Neural progenitor cell (in vitro differentiated cells): Measurements from ENCODE around the gene SLC24A4. TPM values are rescaled to one million over a fixed set of nuclear protein-coding genes. Genes with fewer than 3 reads are reported as not detected.

Experiments
- DNase-seq: peaks from one replicate; pipeline ENCODE4 v3.0.0-alpha.2; 2016; ENCODE audit warnings: low spot score
- H2AFZ ChIP-seq: fragments of 200-600 bp; sonication (generic); replicated peaks from 2 replicates; pipeline ENCODE4 v1.6.1; 2016; ENCODE audit warnings: antibody characterized with exemption
- H3F3A ChIP-seq: fragments of 200-600 bp; sonication (generic); 2 replicates; pipeline ENCODE4 v1.6.1; 2016; ENCODE audit warnings: antibody characterized with exemption, low read depth
- H3K27ac ChIP-seq: fragments of 200-600 bp; sonication (generic); 2 replicates; pipeline ENCODE4 v1.5.1; 2016; ENCODE audit warnings: mild to moderate bottlenecking
- H3K27me3 ChIP-seq: fragments of 200-600 bp; sonication (generic); 2 replicates; pipeline ENCODE4 v1.6.1; 2016; ENCODE audit warnings: mild to moderate bottlenecking, moderate library complexity
- H3K36me3 ChIP-seq: fragments of 200-600 bp; sonication (generic); 2 replicates; pipeline ENCODE4 v1.5.1; 2016
- H3K4me1 ChIP-seq: fragments of 200-600 bp; sonication (generic); 2 replicates; pipeline ENCODE4 v1.6.1; 2016; ENCODE audit warnings: mixed run types
- H3K4me2 ChIP-seq: fragments of 200-600 bp; sonication (generic); 2 replicates; pipeline ENCODE4 v1.6.1; 2016
- H3K4me3 ChIP-seq: fragments of 200-600 bp; sonication (generic); 2 replicates; pipeline ENCODE4 v1.5.1; 2016
- H3K79me2 ChIP-seq: fragments of 200-600 bp; sonication (generic); 2 replicates; pipeline ENCODE4 v1.6.1; 2016; ENCODE audit warnings: low read depth
- H3K9ac ChIP-seq: fragments of 200-600 bp; sonication (generic); 2 replicates; pipeline ENCODE4 v1.6.1; 2016
- H3K9me3 ChIP-seq: fragments of 200-600 bp; sonication (generic); 2 replicates; pipeline ENCODE4 v1.5.1; 2016; ENCODE audit warnings: low read depth
- H4K20me1 ChIP-seq: fragments of 200-600 bp; sonication (generic); 2 replicates; pipeline ENCODE4 v1.6.1; 2016; ENCODE audit warnings: low read depth
- H3K27ac Mint-ChIP-seq: 3 replicates; pipeline ENCODE4 v1.8.0; 2021; ENCODE audit warnings: mixed read lengths
- H3K27me3 Mint-ChIP-seq: 2 replicates; pipeline ENCODE4 v1.8.0; 2022; ENCODE audit warnings: low read depth, mild to moderate bottlenecking, inconsistent platforms, moderate library complexity, mixed read lengths; ENCODE audit not compliant: insufficient read depth
- H3K36me3 Mint-ChIP-seq: 3 replicates; pipeline ENCODE4 v1.8.0; 2021; ENCODE audit warnings: mixed read lengths
- H3K4me1 Mint-ChIP-seq: 3 replicates; pipeline ENCODE4 v1.8.0; 2021; ENCODE audit warnings: mixed read lengths
- H3K4me3 Mint-ChIP-seq: 3 replicates; pipeline ENCODE4 v1.8.0; 2021; ENCODE audit warnings: mild to moderate bottlenecking, moderate library complexity, mixed read lengths
- H3K9me3 Mint-ChIP-seq: 3 replicates; pipeline ENCODE4 v1.8.0; 2020; ENCODE audit warnings: mixed read lengths
- EZH2 ChIP-seq: fragments of 200-600 bp; sonication (generic); IDR thresholded peaks from 2 replicates; pipeline ENCODE4 v1.6.1; 2017; ENCODE audit warnings: antibody characterized with exemption, mild to moderate bottlenecking, moderate library complexity
- EZH2phosphoT487 ChIP-seq: fragments of 200-600 bp; sonication (generic); IDR thresholded peaks from 2 replicates; pipeline ENCODE4 v1.6.1; 2017; ENCODE audit warnings: antibody characterized with exemption
- total RNA-seq: library from RNA; depleted of rRNA; stranded (reverse); fragments of >200 nt; gene quantifications from 2 replicates; pipeline ENCODE4 v1.2.3, GENCODE V29; 2015; ENCODE audit warnings: low replicate concordance
- TF ChIP-seq, protein P1 (sequence below): fragments of 200-600 bp; sonication (generic); IDR thresholded peaks from 2 replicates; pipeline ENCODE4 v1.5.1; 2017; ENCODE audit warnings: antibody characterized with exemption, mild to moderate bottlenecking

The SLC24A4 gene
- total RNA-seq, 1 donor from 2014 or later: 0.73 TPM

DNA sequence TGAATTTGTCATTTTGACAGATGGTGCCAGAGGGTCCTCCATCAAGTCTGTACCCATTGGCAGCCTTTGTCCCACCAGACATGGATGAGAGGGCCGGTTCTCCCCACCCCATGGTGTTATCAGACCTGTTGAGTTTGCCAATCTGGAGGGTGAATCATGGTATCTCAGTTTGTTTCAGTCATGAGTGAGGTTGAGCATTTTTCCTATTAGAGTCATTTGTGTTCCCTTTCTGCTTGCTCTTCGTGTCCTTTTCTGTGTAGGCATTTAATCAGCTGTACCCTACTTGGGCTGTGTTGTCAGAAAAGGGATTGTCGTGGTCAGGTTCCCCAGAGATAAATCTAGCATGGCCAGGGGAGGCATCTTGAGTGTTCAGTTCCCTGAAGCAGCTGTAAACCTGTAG is 30.5 kb downstream of the SLC24A4 start:
- H3K4me1 Mint-ChIP-seq: peaks cover 3% of the 10 kb centered on the region
- Histone ChIP-seq H3K79me2 (no peaks in the 10 kb centered on the region), H3K36me3 (no peaks in the 10 kb centered on the region), H3F3A (no peaks in the 10 kb centered on the region), H3K4me2 (no peak overlapping the region), H3K27me3 (no peaks in the 10 kb centered on the region), H2AFZ (no peak overlapping the region), H3K9me3 (no peaks in the 10 kb centered on the region), H4K20me1 (no peaks in the 10 kb centered on the region), H3K4me3 (no peak overlapping the region), H3K9ac (no peak overlapping the region), H3K4me1 (no peaks in the 10 kb centered on the region), H3K27ac (no peak overlapping the region)
- H3K9me3 Mint-ChIP-seq: no peaks in the 10 kb centered on the region
- TF ChIP-seq, protein P1, sequence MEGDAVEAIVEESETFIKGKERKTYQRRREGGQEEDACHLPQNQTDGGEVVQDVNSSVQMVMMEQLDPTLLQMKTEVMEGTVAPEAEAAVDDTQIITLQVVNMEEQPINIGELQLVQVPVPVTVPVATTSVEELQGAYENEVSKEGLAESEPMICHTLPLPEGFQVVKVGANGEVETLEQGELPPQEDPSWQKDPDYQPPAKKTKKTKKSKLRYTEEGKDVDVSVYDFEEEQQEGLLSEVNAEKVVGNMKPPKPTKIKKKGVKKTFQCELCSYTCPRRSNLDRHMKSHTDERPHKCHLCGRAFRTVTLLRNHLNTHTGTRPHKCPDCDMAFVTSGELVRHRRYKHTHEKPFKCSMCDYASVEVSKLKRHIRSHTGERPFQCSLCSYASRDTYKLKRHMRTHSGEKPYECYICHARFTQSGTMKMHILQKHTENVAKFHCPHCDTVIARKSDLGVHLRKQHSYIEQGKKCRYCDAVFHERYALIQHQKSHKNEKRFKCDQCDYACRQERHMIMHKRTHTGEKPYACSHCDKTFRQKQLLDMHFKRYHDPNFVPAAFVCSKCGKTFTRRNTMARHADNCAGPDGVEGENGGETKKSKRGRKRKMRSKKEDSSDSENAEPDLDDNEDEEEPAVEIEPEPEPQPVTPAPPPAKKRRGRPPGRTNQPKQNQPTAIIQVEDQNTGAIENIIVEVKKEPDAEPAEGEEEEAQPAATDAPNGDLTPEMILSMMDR: no peak
- TF ChIP-seq EZH2phosphoT487 (no peak), EZH2 (no peak)
- no peaks in the 10 kb centered on the region for H3K36me3 Mint-ChIP-seq
- H3K27me3 Mint-ChIP-seq: peaks cover 2% of the 10 kb centered on the region
- no peak overlapping the region for H3K27ac Mint-ChIP-seq
- no peak overlapping the region for H3K4me3 Mint-ChIP-seq
- DNase-seq: no peak

DNA sequence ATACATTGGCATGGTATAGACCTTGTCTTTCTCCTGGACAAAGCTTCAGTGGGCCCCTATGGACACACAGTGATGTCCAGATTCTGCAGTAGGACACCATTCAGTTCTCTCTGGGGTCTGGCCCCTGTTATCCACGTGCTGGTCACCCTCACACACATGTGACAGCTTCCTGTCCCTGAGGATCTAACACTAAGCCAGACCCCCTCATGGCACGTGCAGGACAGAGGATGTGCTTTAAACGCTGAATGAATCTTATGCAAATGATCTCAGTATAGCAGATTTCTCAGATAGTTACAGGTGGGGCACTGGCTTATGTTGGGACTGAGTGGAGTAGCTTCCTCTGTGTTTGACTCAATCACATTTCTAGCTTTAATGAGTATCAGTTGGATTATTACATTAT is 33.7 kb downstream of the SLC24A4 start:
- Mint-ChIP-seq H3K36me3 (no peaks in the 10 kb centered on the region), H3K4me3 (no peak overlapping the region), H3K27ac (no peak overlapping the region), H3K4me1 (no peaks in the 10 kb centered on the region), H3K27me3 (peaks cover 6% of the 10 kb centered on the region), H3K9me3 (no peaks in the 10 kb centered on the region)
- TF ChIP-seq EZH2phosphoT487 (no peak), EZH2 (no peak)
- TF ChIP-seq, protein P1: no peak
- H3K36me3 ChIP-seq: no peaks in the 10 kb centered on the region
- no peak overlapping the region for H3K27ac ChIP-seq
- no peaks in the 10 kb centered on the region for H3F3A ChIP-seq
- no peaks in the 10 kb centered on the region for H3K79me2 ChIP-seq
- H2AFZ ChIP-seq: no peak overlapping the region
- H3K9ac ChIP-seq: no peak overlapping the region
- H3K4me1 ChIP-seq: no peaks in the 10 kb centered on the region
- H3K27me3 ChIP-seq: no peaks in the 10 kb centered on the region
- DNase-seq: no peak
- H3K4me2 ChIP-seq: no peak overlapping the region
- H3K4me3 ChIP-seq: no peak overlapping the region
- no peaks in the 10 kb centered on the region for H4K20me1 ChIP-seq
- H3K9me3 ChIP-seq: no peaks in the 10 kb centered on the region

DNA sequence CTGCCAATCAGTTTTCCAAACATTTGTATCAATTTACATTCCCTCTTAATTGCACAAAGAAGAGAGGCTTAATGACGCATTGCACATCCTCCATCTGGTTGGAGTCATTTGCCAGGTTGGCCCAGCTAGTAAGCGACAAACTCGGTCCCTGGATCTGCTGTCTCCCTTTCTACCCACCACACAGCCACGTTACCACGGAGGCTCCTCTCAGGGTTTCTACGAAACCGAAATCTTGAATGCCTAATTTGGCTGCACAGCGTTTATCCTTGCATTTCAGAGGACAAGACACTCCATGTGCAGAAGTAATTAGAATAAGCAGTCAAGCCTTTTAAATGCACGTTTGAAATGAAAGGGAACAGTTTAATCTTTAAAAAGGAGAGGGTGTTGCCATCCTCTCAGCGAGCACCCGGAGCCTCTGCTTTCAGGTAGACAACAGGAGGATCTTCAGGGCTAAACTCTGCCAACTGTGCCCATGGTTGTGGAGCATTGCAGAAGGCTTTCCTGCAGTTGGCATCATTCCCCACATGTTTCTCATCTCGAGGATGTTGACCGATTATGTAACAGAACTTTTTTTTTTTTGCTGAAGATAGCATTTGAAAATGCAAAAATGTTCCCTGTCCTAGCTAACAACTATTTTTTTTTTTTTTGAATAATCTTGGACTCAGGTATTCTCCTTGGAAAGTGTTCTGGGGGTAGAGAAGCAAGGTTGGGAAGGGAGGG is 37.8 kb downstream of the SLC24A4 start:
- no peaks in the 10 kb centered on the region for H3K79me2 ChIP-seq
- no peak overlapping the region for H3K27ac ChIP-seq
- TF ChIP-seq EZH2phosphoT487 (no peak), EZH2 (no peak)
- TF ChIP-seq, protein P1: no peak
- H3K4me1 ChIP-seq: no peaks in the 10 kb centered on the region
- no peak overlapping the region for H3K4me2 ChIP-seq
- H4K20me1 ChIP-seq: no peaks in the 10 kb centered on the region
- no peak overlapping the region for H3K4me3 ChIP-seq
- Mint-ChIP-seq H3K36me3 (no peaks in the 10 kb centered on the region), H3K4me3 (no peak overlapping the region), H3K4me1 (peaks cover 2% of the 10 kb centered on the region), H3K9me3 (peaks cover 3% of the 10 kb centered on the region), H3K27me3 (peaks cover 25% of the 10 kb centered on the region), H3K27ac (no peak overlapping the region)
- no peaks in the 10 kb centered on the region for H3K27me3 ChIP-seq
- H3F3A ChIP-seq: no peaks in the 10 kb centered on the region
- no peaks in the 10 kb centered on the region for H3K9me3 ChIP-seq
- no peak overlapping the region for H2AFZ ChIP-seq
- no peaks in the 10 kb centered on the region for H3K36me3 ChIP-seq
- H3K9ac ChIP-seq: no peak overlapping the region
- no peak for DNase-seq
